GM18517 (cell line): Measurements from ENCODE around the gene PDZRN4.
"Not testable (repeated sequence)": the region's sequence is repeated elsewhere in the genome, so short reads cannot be mapped to it uniquely, and the experiment has no call there.

ENCODE experiments used
- ATAC-seq: cut with Tn5 transposase; IDR thresholded peaks from one replicate; pipeline ENCODE4 v1.9.1; 2021; ENCODE audit warnings: mild to moderate bottlenecking, moderate library complexity; ENCODE audit not compliant: unreplicated experiment

The PDZRN4 gene

DNA sequence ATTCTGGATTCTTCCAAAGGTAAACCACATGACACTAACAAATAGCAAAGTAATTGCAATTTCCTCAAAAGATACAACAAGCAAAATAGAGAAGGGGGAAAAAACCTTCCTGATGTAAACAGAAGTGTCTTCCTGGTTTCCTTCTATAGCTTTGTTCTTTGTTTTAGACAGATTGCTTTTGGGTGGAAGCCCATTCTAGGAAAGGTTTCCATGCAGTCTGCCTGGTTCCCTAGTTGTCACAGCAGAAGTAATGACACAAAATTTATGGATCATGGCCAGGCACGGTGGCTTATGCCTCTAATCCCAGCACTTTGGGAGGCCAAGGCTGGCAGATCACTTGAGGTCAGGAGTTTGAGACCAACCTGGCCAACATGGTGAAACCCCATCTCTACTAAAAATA lies 359.0 kb downstream of the PDZRN4 start:
- not testable (repeated sequence) for ATAC-seq

DNA sequence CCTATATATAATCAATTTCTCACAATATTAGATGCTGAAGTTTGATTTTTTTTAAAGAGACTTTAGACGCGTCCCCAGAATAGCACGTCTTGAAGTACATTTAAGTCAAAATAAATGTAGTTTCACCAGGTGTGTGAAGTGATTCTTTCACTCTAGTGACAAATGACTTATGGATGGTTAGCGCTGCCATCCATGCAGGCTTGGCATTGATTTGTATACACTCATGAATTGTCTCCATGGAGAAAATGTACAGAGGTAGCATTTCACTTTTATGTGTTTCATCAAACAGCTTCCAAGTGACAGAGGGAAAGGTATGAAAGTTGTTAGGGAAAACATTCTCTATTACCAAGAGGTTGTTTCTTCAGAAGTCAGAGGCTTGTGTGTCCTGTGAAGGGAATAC lies 360.8 kb downstream of the PDZRN4 start:
- no peak for ATAC-seq

DNA sequence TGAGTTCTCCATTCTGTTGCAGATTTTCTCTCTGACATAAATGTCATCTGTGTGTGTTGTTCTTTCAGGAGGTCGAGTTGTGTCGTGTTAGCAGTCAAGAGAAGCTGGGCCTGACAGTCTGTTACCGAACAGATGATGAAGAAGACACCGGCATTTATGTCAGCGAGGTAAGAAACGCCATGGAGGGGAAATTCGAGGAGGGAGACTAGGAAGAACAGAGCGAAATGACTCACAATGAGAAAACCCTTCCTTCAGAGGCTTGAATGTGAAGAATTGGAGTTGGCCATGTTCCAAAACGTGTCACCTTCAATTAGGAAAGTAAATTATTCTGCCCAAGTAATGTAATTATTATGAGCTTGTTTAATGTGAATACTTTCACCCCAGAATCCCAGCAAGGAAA lies 364.5 kb downstream of the PDZRN4 start:
- no peak for ATAC-seq

DNA sequence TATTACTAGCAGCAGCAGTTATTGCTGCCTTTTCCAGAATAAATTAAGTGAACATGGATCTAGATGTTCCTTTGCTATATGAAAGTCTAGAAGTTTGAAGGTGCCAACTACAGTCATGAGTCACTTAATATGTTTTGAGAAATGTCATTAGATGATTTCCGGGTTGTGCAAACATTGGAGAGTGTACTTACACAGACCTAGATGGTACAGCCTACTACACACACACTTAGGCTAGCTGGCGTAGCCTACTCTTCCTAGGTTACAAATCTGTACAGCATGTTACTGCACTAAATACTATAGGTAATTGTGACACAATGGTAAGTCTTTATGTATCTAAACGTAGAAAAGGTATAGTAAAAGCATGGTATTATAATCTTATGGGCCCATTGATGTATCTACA lies 368.1 kb downstream of the PDZRN4 start:
- ATAC-seq, result no peak

DNA sequence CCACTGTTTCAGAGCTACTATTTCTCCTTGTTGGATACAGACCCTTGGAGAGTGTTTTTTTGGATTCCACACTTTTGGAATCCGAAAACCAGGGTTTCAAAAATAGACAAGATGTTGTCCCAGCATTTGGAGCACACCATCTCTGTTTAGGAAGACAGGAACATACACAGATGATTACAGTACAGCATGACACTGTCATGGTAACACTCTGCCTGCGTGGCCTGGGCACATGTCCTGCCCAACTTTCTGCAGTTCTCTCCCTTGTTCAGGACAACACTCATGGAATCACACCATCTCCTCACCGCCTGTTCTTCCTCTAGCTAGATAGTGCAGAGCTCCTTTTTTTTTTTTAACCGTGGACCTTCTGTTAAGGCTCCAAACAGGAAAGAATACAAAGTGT lies 369.2 kb downstream of the PDZRN4 start:
- ATAC-seq, result no peak

DNA sequence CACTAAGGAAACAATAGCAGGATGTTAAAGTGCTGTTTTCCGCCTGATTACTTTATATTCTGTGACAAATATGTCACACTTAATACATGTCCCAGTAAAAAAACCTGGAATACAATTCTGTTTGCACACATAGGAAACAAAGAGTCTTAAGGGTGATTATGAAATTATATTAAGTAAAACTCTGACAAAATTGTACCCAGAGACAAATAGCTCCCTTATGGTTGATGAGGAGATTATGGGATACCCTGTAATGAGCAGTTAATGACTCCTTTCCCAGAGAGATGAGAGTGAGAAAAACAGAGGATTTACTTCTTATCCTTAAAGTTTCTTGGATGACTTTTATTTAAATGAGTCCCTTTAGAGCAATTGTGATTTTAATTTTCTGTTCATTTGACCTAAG lies 370.6 kb downstream of the PDZRN4 start:
- no peak for ATAC-seq

DNA sequence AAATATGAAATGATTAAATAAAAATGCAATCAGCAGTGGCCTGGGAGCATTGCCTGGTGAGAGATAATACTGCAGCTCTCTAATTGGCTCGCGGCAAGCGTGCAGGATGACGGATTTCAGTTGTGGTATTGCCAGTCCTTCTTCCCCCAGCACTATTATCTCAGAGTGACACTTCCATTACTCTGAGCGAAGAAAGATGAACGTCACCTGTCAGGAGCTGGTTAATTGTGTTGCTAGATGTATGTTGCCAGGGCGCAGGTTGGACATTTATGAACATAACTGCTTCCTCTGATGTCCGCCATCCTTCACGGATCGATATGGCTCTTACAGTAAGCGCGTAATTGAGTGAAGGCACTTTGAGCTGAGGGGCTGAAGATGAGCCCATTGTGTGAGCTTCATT lies 374.9 kb downstream of the PDZRN4 start:
- ATAC-seq, result no peak

DNA sequence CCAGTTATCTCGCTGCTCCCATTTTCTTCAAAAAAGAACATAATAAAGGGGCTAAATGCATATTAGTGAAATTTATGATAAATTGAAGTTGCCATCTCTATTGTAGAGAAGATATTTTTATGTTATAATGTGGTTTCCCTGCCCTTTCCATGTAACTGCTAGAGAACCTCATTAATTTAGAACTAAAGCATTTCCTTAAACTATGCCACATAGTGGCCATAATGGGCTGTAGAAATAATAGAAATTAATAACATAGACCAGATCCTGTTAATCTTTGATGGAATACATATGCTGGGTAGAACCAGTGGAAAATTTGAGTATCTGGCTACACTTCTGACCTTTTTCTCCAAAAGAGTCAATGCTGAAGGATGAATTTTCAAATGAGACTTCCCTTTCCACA lies 376.7 kb downstream of the PDZRN4 start:
- ATAC-seq, result no peak

DNA sequence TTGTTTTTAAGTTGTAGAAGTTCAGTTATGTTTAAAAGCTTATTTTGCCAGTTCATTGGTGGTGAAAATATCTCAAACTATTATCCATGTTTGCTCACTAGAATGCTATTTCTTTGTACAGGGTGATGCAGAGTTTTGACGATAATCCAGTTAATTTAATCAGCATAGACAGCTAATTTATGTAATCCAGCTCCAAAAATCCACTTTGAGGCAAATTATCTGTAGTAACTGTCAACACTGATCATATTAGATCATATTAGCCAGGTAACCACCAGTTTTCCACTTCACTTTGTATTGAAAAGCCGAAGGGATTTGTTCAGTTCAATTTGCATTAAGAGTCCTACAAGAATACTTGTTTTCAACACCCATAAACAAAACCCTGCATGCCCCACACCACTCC lies 378.6 kb downstream of the PDZRN4 start:
- ATAC-seq, result no peak

DNA sequence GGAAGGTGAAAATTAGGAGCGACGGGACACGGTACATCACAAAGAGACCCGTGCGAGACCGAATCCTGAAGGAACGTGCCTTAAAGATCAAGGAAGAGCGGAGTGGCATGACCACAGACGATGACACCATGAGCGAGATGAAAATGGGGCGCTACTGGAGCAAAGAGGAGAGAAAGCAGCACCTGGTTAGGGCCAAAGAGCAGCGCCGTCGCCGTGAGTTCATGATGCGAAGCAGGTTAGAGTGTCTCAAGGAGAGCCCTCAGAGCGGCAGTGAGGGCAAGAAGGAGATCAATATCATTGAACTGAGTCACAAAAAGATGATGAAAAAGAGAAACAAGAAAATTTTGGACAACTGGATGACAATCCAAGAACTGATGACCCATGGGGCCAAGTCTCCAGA lies 385.3 kb downstream of the PDZRN4 start:
- ATAC-seq, result no peak

DNA sequence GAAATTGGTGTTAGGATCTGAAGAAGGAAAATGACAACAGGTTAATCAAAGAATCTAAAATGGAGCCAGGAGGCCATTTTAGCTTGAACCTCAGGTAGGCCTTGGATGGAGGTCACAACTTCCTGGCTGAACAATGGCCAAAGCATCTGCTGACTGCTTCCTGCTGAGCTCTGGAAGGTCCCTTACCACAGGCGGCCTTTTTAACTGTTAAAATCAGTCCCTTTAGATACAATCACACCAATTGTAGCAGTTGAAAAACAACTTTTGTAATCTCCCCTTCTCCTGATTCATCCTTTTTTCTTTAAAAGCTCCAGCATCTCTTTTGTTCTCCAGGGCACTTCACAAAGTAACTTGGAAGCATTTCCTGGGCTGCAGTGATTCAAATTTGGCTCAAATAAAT lies 388.8 kb downstream of the PDZRN4 start:
- ATAC-seq, result no peak

DNA sequence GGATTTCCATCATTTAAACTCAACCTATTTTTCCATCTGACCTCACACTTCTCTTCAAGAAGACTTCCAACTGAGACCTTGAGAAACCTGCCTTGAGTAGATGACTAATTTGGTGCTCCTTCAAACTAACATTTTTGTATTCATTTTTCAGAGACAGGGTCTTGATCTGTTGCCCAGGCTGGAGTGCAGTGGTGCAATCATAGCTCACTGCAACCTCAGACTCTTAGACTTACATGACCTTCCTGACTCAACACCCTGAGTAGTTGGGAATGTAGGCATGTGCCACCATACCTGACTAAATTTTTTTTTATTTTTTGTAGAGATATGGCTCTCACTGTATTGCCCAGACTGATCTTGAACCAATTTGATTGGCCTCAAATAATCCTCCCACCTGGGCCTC lies 389.9 kb downstream of the PDZRN4 start:
- no peak for ATAC-seq

DNA sequence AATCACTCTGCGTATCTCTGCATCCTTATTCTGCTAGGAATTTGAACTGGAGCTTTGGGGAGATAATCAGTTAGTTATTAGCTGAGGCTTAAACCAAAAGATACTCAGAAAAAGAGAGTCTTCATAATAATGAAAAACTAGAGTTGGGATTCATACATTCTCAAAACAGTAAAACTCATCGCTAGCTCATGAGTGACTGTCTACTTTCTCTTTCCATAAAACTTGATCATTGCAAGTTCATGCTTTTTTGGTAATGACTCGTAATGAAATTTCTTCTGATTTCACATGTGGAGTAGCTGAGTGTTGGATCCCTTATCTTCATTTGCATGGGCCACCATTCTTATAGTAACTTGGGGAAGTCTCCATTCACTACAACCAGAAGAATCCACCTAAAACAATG lies 397.7 kb downstream of the PDZRN4 start:
- no peak for ATAC-seq

DNA sequence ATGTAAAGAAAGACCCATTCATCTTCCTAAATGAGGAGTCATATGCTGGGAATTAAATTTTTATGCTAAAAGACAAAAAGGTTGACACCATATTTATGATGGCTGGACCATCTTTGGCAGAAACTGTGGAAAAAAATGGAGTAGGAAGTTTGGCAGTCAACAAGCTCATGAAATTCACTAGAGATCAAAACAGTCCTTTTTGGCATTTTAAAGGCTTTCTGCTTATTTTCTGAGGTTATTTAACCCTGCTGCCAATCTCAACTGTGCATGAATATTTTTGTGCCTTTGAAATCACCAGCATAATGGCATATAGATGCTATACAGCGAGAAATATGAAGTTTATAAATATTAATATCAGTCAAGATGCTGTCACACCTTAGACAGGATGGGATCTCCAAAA lies 399.5 kb downstream of the PDZRN4 start:
- no peak for ATAC-seq

DNA sequence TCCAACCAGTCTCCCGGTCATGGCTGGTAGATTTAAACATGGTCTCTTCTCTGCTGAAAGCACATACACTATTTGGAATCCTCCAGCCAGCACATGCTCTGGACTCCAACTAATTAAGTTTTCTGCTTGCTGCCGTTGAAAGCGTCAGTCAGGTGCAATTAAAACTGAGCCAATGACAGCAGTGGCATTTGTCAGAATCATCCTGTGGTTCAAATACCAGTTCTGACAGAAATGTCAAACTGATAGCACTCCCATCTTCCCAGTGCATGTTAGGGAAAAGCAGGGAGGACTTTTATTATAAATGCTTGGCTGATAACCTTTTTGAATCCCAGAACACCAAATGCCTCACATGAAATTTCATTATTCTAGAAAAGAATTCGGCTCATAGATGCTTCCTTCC lies 401.8 kb downstream of the PDZRN4 start:
- no peak for ATAC-seq

DNA sequence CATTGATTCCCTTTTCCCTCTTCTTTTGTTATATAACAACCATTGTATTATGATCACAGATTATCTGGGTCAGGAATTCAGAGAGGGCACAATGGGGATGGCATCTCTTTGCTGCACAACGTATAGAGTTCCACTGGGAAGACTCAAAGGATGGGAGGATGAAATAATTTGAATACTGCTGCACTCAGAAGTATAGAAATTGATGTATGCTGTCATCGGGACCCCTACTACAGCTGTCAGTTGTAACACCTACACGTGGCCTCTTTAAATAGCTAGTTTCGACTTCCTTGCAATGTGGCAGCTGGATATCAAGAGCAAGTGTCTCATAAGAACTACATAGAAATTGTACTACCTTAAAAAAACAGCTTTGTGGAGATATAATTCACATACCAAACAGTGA lies 408.1 kb downstream of the PDZRN4 start:
- no peak for ATAC-seq

DNA sequence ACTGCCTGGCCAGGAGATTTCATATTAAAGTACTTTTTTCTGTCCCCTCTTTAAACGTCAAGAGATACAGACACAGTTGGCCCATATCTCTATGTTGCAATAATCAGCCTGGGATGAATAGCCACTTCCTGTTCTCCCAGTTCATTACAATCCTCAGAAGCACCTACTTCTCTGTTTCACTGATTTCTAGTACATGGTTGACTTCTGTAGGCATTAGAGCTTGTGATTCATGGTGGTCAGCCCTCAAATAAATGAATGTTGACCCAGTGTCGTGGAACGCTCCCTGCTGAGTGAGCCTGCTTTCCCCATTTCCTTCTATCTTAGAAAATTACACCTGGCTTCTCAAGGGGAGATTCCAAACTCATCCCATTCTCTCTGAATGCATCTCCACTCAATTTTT lies 416.7 kb downstream of the PDZRN4 start:
- ATAC-seq, result no peak

DNA sequence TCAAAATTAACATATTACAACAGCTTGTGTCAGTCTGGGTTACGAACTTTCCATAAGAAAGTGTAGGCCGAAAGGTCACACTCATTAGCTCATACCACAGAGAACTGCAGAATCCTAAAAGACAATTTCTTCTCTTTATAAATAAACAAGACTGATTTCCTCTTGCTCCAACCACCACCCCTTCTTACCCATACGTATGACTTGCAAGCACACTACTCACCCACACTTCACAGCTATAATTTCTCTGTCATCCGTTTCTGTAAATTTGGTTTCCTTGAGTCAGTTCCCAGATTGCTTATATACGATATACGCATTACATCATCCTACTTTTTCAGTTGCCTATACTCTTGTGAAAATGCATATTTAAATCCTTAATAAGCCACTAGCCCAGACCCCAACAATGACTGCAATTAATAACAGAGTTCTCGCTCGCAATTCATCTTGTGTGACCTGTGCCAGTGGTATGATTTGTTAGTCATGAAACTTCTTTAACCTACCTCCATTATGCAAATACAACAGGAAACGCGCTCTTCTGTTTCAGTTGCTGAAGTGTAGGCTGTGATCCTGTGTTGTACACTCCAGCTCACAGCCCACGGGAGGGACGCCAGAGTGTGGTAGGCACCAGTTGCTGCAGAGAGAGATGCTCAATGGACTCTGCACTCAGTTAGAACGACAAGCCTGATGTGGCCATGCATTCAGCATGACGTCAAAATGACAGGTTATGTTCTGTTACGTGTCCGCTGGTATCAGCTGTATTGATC lies 417.6 kb downstream of the PDZRN4 start:
- ATAC-seq, result no peak

DNA sequence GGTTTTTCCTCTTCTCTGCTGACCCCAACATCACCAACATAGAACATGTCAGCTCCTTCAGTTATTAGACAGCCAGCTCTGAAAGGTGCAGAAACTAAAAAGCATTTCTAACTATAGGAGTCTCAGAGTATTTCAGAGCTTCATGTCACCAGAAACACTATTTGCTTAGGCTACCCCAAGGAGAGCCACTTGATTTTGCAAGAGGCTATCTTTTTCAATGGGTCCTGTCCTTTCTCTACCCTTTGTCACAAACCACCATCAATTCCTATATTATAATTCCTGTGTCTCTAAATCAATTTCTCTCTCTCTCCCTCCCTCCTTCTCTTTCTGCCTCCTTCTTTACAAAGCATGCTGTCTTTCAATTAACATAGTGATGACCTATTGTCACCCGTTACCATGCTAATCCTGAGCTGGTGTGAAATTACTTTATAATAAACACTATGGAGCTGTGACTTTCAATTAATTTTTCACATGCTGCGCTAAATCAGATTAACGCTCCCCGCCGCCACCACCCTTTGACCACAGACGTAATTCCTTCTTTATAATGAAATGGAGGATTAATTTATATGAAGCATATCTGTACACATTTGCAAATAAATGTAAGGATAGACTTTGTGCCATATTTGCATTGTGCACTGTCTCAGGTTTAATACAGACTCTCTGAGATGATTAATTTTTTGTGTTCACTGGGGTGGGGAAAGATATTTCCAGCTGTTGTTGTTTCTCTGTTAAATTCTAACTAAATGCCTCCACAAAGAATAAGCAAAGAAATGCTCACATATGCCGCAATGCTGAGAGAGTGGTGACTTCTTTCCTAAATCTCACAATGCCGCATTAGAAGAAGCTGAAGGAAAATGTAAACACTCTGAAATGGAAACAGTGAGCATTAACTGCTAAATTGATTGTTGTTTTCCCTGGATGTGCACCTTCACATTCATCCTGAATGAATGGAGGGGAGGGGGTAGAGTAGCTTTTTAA lies 418.6 kb downstream of the PDZRN4 start:
- no peak for ATAC-seq

DNA sequence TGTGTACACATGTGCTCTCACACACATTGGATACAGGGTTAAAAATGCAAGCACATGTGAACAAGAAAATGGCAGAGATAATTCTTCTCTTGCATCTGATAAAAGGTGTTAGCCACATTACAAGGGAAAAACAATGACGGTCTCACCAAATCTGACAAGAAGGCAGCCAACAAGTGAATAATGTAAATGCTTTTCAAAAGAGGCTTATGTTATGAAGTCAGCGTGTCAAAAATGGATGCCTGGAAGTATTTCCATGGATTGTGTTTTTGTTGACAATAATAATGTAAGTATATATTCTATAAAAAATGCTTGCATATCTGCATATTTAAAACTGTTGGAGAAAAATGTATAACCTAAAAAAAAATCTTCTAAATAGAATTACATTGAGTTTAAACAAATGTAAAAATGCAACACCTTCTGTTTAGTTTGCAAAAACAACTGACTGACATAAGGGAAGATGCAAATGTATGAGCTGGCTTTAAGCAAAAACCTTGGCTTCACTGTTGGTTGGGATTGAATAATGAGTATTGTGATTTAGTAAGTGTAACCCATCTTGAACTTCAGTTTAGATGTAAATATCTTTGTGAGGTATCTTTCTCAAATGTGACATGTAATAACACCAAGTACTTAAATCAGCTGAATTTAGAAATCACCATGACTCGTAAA lies 424.9 kb downstream of the PDZRN4 start:
- no peak for ATAC-seq

DNA sequence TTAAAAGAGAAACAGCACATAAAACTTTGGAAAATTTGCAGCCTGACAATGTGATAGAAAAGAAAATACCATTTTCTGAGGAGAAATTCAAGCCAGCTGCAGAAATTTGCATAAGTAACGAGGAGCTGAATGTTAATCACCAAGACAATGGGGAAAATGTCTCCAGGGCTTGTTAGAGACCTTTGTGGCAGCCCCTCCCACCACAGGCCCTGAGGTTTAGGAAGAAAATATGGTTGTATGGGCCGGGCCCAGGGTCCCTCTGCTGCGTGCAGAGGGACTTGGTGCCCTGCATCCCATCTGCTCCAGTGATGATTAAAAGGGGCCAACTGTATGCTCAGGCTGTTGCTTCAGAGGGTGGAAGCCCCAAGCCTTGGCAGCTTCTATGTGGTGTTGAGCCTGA lies 427.1 kb downstream of the PDZRN4 start:
- not testable (repeated sequence) for ATAC-seq

DNA sequence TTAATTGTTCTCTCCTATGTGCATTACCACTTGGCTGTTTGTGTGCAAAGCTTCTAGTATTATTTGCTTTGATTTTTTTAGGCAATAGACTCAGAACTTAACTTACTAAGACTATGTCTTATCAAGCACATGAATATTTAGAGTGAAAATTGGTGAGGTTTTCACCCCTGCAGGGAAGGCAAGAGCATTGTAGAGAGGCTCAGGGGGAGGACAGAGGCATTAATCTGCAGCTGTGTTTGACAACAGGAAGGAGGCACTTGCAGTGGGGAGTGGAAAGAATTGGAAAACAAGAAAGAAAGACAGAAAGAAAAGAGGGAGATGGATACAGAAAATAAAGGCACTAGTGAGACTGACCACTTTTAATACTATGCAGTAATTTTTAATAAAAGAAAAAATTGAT lies 431.6 kb downstream of the PDZRN4 start:
- ATAC-seq, result no peak
